Uterus (tissue), 4 donors: ENCODE results near the gene HDAC3. TPM values are rescaled to one million over a fixed set of nuclear protein-coding genes. Genes with fewer than 3 reads are reported as not detected.

Source experiments
- DNase-seq, 2 donors: peaks; one replicate each; pipeline ENCODE4 v3.0.0-alpha.2; 2019 to 2020
- H3K27ac ChIP-seq, 2 donors: fragments of 200-600 bp; sonication (generic); 1 replicate in 1 of 2; 2 replicates in 1 of 2; pipeline ENCODE4 v1.5.1; 2016 to 2018
- H3K27me3 ChIP-seq, 2 donors: fragments of 200-600 bp; sonication (generic); one replicate each; pipeline ENCODE4 v1.5.1; 2018 to 2019; ENCODE audit warnings: control low read depth in 1 of 2
- H3K36me3 ChIP-seq, 2 donors: fragments of 200-600 bp; sonication (generic); one replicate each; pipeline ENCODE4 v1.5.1; 2019; ENCODE audit warnings: control low read depth in 1 of 2
- H3K4me1 ChIP-seq, 2 donors: fragments of 200-600 bp; sonication (generic); one replicate each; pipeline ENCODE4 v1.5.1; 2018 to 2019; ENCODE audit warnings: control low read depth in 1 of 2
- H3K4me3 ChIP-seq, 2 donors: fragments of 200-600 bp; sonication (generic); 1 replicate in 1 of 2; 2 replicates in 1 of 2; pipeline ENCODE4 v1.5.1; 2018 to 2019; ENCODE audit warnings: mild to moderate bottlenecking in 1 of 2
- H3K9me3 ChIP-seq, 2 donors: fragments of 200-600 bp; sonication (generic); one replicate each; pipeline ENCODE4 v1.5.1; 2019; ENCODE audit warnings: control low read depth in 1 of 2
- POLR2A ChIP-seq, 2 donors: fragments of 450-650 bp; IDR thresholded peaks; one replicate each; pipeline ENCODE4 v1.6.1; 2016; ENCODE audit warnings: antibody characterized with exemption in 2 of 2, mild to moderate bottlenecking in 1 of 2, moderate library complexity in 1 of 2
- intact Hi-C: fragments of 100-400 bp; cut with DNase I; formaldehyde crosslinking; loops from one replicate; pipeline ENCODE4 v1.15.1; 2023; ENCODE audit warnings: low total_unique reads
- total RNA-seq, 4 donors: library from RNA; depleted of rRNA in 3 of 4; stranded (reverse); fragments of >200 nt in 3 of 4; gene quantifications; one replicate each; pipeline versions ENCODE4 v1.1.0 to v1.2.4, GENCODE V29; 2014 to 2023
- TF ChIP-seq, protein P1 (sequence below), 4 experiments: fragments of 200-600 bp in 2 of 4; fragments of 450-650 bp in 2 of 4; sonication (generic) in 2 of 4; IDR thresholded peaks; one replicate each; pipeline ENCODE4 v1.5.1; 2016 to 2019; ENCODE audit warnings: antibody characterized with exemption in 4 of 4, mild to moderate bottlenecking in 2 of 4, moderate library complexity in 1 of 4
- donor health status: DM: yes; HTN: yes; CAD: no.

The HDAC3 gene
- total RNA-seq: 10 to 100 TPM; 24.8 to 68.0 (median 46.0) TPM

DNA sequence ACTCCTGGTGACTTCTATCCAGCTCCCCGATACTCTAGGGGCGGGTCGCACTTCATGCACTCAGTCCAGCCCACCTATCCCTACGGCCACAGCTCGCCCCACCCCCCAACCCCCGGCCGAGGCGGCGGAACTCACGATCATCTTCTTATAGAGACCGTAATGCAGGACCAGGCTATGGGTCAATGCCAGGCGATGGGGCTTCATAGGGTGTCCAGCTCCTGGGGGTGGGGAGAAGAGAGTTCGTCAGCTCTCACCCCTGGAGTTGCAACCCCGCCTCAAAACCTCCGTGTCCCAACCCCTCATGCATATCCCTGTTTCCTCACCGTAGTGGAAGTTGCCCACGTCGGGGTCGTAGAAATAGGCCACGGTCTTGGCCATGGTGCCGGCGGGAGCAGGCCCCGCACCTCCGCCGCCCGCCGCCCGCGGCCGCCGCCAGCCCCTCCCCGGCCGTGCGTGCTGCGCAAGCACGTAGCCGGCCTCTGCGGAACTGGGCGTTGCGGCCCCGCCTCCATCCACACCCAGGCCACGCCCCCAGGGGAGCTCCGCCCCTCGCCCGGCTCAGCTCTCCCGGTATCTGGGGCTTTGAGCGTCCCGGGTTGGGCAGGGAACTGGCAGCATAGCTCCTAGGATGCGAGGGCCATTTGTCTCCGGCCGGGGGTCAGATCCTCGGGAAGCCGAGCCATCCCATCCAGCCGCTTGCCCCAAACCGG lies at the start of gene HDAC3, which contains the start of gene RELL2:
TSS of gene HDAC3 (minus strand) at position 437 of the 710 bp plus-strand sequence. CDS start at position 378, 59 bp downstream.
TSS of gene RELL2 (plus strand) at position 585 of the 710 bp plus-strand sequence. CDS start 1,229 bp downstream, outside the sequence.
- intact Hi-C loops: no loop called here
- TF ChIP-seq POLR2A (IDR thresholded peaks at IDR 0.05): peak; percentile 88 to 93
- TF ChIP-seq, protein P1, sequence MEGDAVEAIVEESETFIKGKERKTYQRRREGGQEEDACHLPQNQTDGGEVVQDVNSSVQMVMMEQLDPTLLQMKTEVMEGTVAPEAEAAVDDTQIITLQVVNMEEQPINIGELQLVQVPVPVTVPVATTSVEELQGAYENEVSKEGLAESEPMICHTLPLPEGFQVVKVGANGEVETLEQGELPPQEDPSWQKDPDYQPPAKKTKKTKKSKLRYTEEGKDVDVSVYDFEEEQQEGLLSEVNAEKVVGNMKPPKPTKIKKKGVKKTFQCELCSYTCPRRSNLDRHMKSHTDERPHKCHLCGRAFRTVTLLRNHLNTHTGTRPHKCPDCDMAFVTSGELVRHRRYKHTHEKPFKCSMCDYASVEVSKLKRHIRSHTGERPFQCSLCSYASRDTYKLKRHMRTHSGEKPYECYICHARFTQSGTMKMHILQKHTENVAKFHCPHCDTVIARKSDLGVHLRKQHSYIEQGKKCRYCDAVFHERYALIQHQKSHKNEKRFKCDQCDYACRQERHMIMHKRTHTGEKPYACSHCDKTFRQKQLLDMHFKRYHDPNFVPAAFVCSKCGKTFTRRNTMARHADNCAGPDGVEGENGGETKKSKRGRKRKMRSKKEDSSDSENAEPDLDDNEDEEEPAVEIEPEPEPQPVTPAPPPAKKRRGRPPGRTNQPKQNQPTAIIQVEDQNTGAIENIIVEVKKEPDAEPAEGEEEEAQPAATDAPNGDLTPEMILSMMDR (IDR thresholded peaks at IDR 0.05): peak in 2 of 4 experiments; percentile 5 to 25
- DNase-seq: peak; percentile 92 to 96
- Histone ChIP-seq H3K4me1 (peaks cover 6 to 13% of the 10 kb centered on the region in 2 donors), H3K27ac (peak within 1 kb of the TSS; percentile 44 to 58), H3K9me3 (no peaks in the 10 kb centered on the region), H3K36me3 (no peaks in the 10 kb centered on the region), H3K27me3 (no peaks in the 10 kb centered on the region), H3K4me3 (peak within 1 kb of the TSS; percentile 70 to 92)

DNA sequence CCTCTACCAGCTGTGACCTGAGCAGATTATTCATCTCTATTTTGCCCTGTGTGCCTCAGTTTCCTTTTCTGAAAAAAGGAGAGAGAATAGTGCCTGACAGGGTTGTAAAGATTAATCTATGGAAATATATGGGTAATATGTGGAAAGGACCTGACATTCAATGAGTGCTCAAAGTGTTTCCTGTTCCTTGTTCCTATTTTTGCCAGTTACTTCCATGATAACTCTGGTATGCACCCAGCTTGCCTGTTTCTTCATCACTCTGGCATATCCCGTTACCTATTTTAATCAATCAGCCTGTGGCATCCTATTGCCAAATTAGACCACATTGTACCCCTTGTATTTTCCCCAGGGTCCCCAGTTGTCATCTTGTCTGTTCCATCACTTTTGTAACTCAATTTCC lies 48.9 kb upstream of the HDAC3 start:
- no peak overlapping the region for H3K4me3 ChIP-seq
- no peak overlapping the region for H3K27ac ChIP-seq
- H3K4me1 ChIP-seq: no peaks in the 10 kb centered on the region
- TF ChIP-seq, protein P1 (IDR thresholded peaks at IDR 0.05): no peak
- TF ChIP-seq POLR2A (IDR thresholded peaks at IDR 0.05): no peak
- H3K36me3 ChIP-seq: no peaks in the 10 kb centered on the region
- no peaks in the 10 kb centered on the region for H3K9me3 ChIP-seq
- no peaks in the 10 kb centered on the region for H3K27me3 ChIP-seq
- intact Hi-C loops: no loop called here
- DNase-seq: no peak

DNA sequence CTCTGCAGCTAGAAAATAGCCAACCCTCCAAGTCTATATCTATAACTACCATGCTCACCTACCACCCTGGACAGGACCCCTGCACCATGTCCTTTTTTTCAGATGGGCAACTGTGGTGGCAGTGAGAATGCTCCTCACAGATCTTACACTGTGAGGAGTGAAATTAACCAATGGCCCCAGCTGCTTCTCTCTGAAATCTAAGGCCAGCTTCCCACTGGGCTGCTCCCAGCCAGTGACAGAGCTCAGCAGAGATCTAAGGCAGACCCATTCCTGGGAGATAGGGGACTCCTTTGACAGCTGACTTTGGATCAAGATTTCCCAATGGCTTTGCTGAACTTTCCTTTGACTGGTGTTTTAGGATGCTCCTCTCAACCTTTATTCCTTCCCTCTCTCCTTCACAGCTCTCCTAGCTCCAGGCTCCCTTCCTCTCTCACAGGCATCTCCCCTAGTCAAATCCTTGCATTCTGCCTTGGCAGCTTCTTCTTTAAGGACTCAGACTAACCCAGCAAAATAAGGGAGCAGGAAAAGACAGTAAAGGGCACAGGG lies 47.0 kb upstream of the HDAC3 start:
- intact Hi-C loops: no loop called here
- no peak overlapping the region for H3K27ac ChIP-seq
- DNase-seq: no peak

DNA sequence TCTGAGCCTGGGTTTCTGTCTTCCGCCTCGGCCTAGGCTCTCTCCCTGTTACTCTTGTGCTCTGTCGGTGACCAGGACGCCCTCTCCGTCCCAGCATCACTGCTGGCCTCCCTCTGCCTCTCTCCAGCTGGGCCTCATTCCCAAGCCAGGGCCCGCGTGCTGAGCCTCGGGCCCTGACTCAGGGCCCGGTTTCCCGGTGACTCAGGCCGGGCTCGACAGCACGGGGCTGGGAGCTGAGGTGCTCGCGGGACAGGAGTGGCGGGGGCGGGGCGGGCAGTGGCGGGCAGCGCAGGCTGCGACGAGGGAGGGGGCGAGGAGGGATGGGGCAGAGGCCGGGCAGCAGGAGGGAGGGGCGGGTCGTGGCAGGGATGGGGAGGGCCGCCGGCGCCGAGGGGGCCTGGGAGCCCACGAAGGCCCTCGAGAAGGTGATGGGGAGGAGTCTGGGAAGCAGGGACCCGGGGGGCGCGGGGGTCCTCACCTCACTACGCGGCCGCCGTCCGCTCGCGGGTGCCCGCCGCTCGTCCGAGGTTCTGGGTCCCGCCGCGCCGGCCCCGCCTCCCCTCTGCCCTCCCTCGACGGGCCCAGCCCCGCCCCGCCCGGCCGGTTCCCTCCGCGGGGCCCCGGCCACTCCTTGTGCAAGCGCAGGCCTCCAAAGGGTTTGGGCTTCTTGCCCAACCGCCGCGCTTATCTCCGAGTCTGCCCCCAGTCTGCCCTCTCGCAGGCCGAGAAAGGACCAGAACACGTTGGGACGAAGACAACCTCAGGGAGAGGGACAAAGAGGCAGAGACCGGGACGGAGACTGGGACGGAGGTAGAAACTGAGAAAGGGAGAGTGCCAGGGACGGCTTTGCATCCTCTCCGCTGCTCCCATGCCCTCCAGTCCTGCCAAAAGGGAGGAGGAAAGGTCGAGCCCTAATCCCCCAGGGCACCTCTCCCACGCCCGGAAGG lies 45.3 kb upstream of the HDAC3 start, which contains the start of gene ARAP3:
TSS of gene ARAP3 (minus strand) at position 536 of the 947 bp plus-strand sequence. CDS start 1,744 bp downstream, outside the sequence.
- DNase-seq: peak; percentile 83 to 85
- Histone ChIP-seq H3K9me3 (no peaks in the 10 kb centered on the region), H3K4me1 (no peaks in the 10 kb centered on the region), H3K27ac (peak within 1 kb of the TSS; percentile 69 to 75), H3K27me3 (no peaks in the 10 kb centered on the region), H3K4me3 (peak within 1 kb of the TSS; percentile 36 to 48), H3K36me3 (no peaks in the 10 kb centered on the region)
- intact Hi-C loops: no loop called here
- peak in 1 of 2 donors; percentile 38 for TF ChIP-seq POLR2A (IDR thresholded peaks at IDR 0.05)
- TF ChIP-seq, protein P1 (IDR thresholded peaks at IDR 0.05): no peak

More for the DNA sequence above, 47.0 kb upstream of the HDAC3 start:
- H3K27me3 ChIP-seq: no peaks in the 10 kb centered on the region
- no peaks in the 10 kb centered on the region for H3K36me3 ChIP-seq
- no peak for TF ChIP-seq POLR2A (IDR thresholded peaks at IDR 0.05)
- TF ChIP-seq, protein P1 (IDR thresholded peaks at IDR 0.05): no peak
- no peaks in the 10 kb centered on the region for H3K4me1 ChIP-seq
- H3K4me3 ChIP-seq: no peak overlapping the region
- H3K9me3 ChIP-seq: no peaks in the 10 kb centered on the region
